ENCODE measurements around the gene COBL. TPM values are rescaled to one million over a fixed set of nuclear protein-coding genes. Genes with fewer than 3 reads are reported as not detected.

COBL gene
- total and polyA plus RNA-seq, 2 donors (not counting 3 experiments of a cell fraction or from before 2014, with no cell fraction given): 0.11 TPM; not detected in 1

- Histone ChIP-seq H3K4me3 (replicated peaks in 1 of 3; ENCODE audit: insufficient read depth in 1 of 3, low read depth in 1 of 3, low read length in 3 of 3) (no peak overlapping the region), H3K9me1 (replicated peaks; ENCODE audit: control insufficient read depth, extremely low read depth, insufficient read depth, low read length) (no peaks in the 10 kb centered on the region), H3K9me3 (replicated peaks; ENCODE audit: control insufficient read depth, insufficient read depth, low read length) (no peaks in the 10 kb centered on the region), H3K36me3 (ENCODE audit: control insufficient read depth in 2 of 2, extremely low read depth in 1 of 2, insufficient read depth in 2 of 2, low read length in 2 of 2) (no peaks in the 10 kb centered on the region), H3K27ac (ENCODE audit: insufficient read depth, low read depth, low read length) (no peak overlapping the region), H3K4me2 (ENCODE audit: insufficient read depth, low read length) (no peak overlapping the region), H2AFZ (ENCODE audit: low read depth, low read length) (no peak overlapping the region), H4K20me1 (replicated peaks; ENCODE audit: control insufficient read depth, extremely low read depth, insufficient read depth, low read length) (no peaks in the 10 kb centered on the region), H3K79me2 (ENCODE audit: control insufficient read depth, insufficient read depth, low read length) (no peaks in the 10 kb centered on the region), H3K27me3 (ENCODE audit: control insufficient read depth in 2 of 2, insufficient read depth in 2 of 2, low read length in 2 of 2) (peaks cover 3 to 18% of the 10 kb centered on the region in 2 experiments), H3K4me1 (ENCODE audit: control insufficient read depth, extremely low read depth, insufficient read depth, low read length) (no peaks in the 10 kb centered on the region), H3K9ac (replicated peaks; ENCODE audit: extremely low read depth, insufficient read depth, low read length) (no peak overlapping the region)
- POLR2A ChIA-PET: no interaction called here
- DNase-seq (ENCODE audit: low read depth, low spot score): no peak
- dilution Hi-C loops (cut with MboI; ENCODE audit: extremely low pct_ligation_motif_present, low sequenced_read_pairs) (no loop called here), intact Hi-C loops (cut with micrococcal nuclease) (no loop called here)
- CTCF ChIA-PET: interaction anchor here (1.5 to 5.4 kb wide), 3 partner anchors 10 to 556 kb away, joined by 3 to 70 read pairs (median 34); no protein-coding TSS in a partner anchor
- no peak for FAIRE-seq
- no TSS peak for BruUV-seq (replicated peaks)
- TF ChIP-seq POLR2AphosphoS5 (IDR thresholded peaks at IDR 0.05; ENCODE audit: insufficient read depth, low read depth, low read length): no peak
- TF ChIP-seq MAX (IDR thresholded peaks at IDR 0.05; ENCODE audit: insufficient read depth, insufficient read length): no peak
- no peak for TF ChIP-seq FOS (IDR thresholded peaks at IDR 0.05; ENCODE audit: borderline replicate concordance, insufficient read depth, low read length)
- TF ChIP-seq POLR2A (IDR thresholded peaks at IDR 0.05; ENCODE audit: low read depth, low read length): no peak
- no peak for TF ChIP-seq MYC (IDR thresholded peaks at IDR 0.05; ENCODE audit: low read depth, low read length)
- TF ChIP-seq EZH2 (IDR thresholded peaks at IDR 0.05; ENCODE audit: borderline replicate concordance, low read depth, low read length, severe bottlenecking): no peak
- TF ChIP-seq JUN (IDR thresholded peaks at IDR 0.05; ENCODE audit: borderline replicate concordance, insufficient read depth, insufficient read length, low read depth): no peak
These were observed 165.2 kb downstream of the COBL start for GRCh38 chr7:51151455-51151854.

- H3K27ac ChIP-seq (ENCODE audit: insufficient read depth, low read depth, low read length): no peak overlapping the region
- TF ChIP-seq MYC (IDR thresholded peaks at IDR 0.05; ENCODE audit: low read depth, low read length) (no peak), FOS (IDR thresholded peaks at IDR 0.05; ENCODE audit: borderline replicate concordance, insufficient read depth, low read length) (no peak), GATA2 (IDR thresholded peaks at IDR 0.05; ENCODE audit: insufficient read depth, insufficient read length, low read depth, low read length) (no peak), POLR2AphosphoS5 (IDR thresholded peaks at IDR 0.05; ENCODE audit: insufficient read depth, low read depth, low read length) (no peak), POLR2A (IDR thresholded peaks at IDR 0.05; ENCODE audit: low read depth, low read length) (no peak), JUN (IDR thresholded peaks at IDR 0.05; ENCODE audit: borderline replicate concordance, insufficient read depth, insufficient read length, low read depth) (no peak), EZH2 (IDR thresholded peaks at IDR 0.05; ENCODE audit: borderline replicate concordance, low read depth, low read length, severe bottlenecking) (no peak), MAX (IDR thresholded peaks at IDR 0.05; ENCODE audit: insufficient read depth, insufficient read length) (no peak)
- TF ChIP-seq, protein P1, sequence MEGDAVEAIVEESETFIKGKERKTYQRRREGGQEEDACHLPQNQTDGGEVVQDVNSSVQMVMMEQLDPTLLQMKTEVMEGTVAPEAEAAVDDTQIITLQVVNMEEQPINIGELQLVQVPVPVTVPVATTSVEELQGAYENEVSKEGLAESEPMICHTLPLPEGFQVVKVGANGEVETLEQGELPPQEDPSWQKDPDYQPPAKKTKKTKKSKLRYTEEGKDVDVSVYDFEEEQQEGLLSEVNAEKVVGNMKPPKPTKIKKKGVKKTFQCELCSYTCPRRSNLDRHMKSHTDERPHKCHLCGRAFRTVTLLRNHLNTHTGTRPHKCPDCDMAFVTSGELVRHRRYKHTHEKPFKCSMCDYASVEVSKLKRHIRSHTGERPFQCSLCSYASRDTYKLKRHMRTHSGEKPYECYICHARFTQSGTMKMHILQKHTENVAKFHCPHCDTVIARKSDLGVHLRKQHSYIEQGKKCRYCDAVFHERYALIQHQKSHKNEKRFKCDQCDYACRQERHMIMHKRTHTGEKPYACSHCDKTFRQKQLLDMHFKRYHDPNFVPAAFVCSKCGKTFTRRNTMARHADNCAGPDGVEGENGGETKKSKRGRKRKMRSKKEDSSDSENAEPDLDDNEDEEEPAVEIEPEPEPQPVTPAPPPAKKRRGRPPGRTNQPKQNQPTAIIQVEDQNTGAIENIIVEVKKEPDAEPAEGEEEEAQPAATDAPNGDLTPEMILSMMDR (IDR thresholded peaks at IDR 0.05; ENCODE audit: extremely low read depth in 1 of 2, insufficient read depth in 1 of 2, low read depth in 1 of 2, low read length in 2 of 2): no peak
- no peaks in the 10 kb centered on the region for H3K4me1 ChIP-seq (ENCODE audit: control insufficient read depth, extremely low read depth, insufficient read depth, low read length)
- FAIRE-seq (no peak), DNase-seq (ENCODE audit: low read depth, low spot score) (no peak)
- BruUV-seq (replicated peaks): no TSS peak
- POLR2A ChIA-PET: no interaction called here
- H3K9me3 ChIP-seq (replicated peaks; ENCODE audit: control insufficient read depth, insufficient read depth, low read length): no peaks in the 10 kb centered on the region
- no peaks in the 10 kb centered on the region for H3K9me1 ChIP-seq (replicated peaks; ENCODE audit: control insufficient read depth, extremely low read depth, insufficient read depth, low read length)
- H3K36me3 ChIP-seq (ENCODE audit: control insufficient read depth in 2 of 2, extremely low read depth in 1 of 2, insufficient read depth in 2 of 2, low read length in 2 of 2): no peaks in the 10 kb centered on the region
- no peak overlapping the region for H2AFZ ChIP-seq (ENCODE audit: low read depth, low read length)
- no peaks in the 10 kb centered on the region for H4K20me1 ChIP-seq (replicated peaks; ENCODE audit: control insufficient read depth, extremely low read depth, insufficient read depth, low read length)
- H3K79me2 ChIP-seq (ENCODE audit: control insufficient read depth, insufficient read depth, low read length): no peaks in the 10 kb centered on the region
- CTCF ChIA-PET: interaction anchor here (1.5 to 5.4 kb wide), 3 partner anchors 9 to 554 kb away, joined by 3 to 70 read pairs (median 34); no protein-coding TSS in a partner anchor
- intact Hi-C loops (cut with micrococcal nuclease) (no loop called here), dilution Hi-C loops (cut with MboI; ENCODE audit: extremely low pct_ligation_motif_present, low sequenced_read_pairs) (no loop called here)
- H3K4me3 ChIP-seq (replicated peaks in 1 of 3; ENCODE audit: insufficient read depth in 1 of 3, low read depth in 1 of 3, low read length in 3 of 3): no peak overlapping the region
- peaks cover 3 to 18% of the 10 kb centered on the region in 2 experiments for H3K27me3 ChIP-seq (ENCODE audit: control insufficient read depth in 2 of 2, insufficient read depth in 2 of 2, low read length in 2 of 2)
- no peak overlapping the region for H3K9ac ChIP-seq (replicated peaks; ENCODE audit: extremely low read depth, insufficient read depth, low read length)
- no peak overlapping the region for H3K4me2 ChIP-seq (ENCODE audit: insufficient read depth, low read length)
These were observed 166.4 kb downstream of the COBL start for GRCh38 chr7:51150193-51150592.
